H1 (cell line): ENCODE results near the gene TAS2R38. TPM values are rescaled to one million over a fixed set of nuclear protein-coding genes. Genes with fewer than 3 reads are reported as not detected.

ENCODE experiments used
- CTCF ChIA-PET: fragments of 300-600 bp; sonication (Branson Sonifier 250); formaldehyde crosslinking; loops from one replicate; lab custom pipeline; 2021; ENCODE audit not compliant: partially characterized antibody; lab: Charles Lee
- POLR2A ChIA-PET: fragments of 300-600 bp; sonication (Branson Sonifier 250); formaldehyde crosslinking; loops from one replicate; lab custom pipeline; 2021; ENCODE audit warnings: inconsistent platforms; ENCODE audit not compliant: partially characterized antibody; lab: Charles Lee
- DNase-seq, 2 experiments: peaks; one replicate each; pipeline versions ENCODE4 v3.0.0 to v3.0.0-alpha.2; 2010 to 2022; ENCODE audit warnings: low spot score in 2 of 2, low read depth in 1 of 2, mixed read lengths in 1 of 2
- FAIRE-seq: peaks from 2 replicates; lab custom pipeline; 2011; peaks lifted over from hg19 to GRCh38; lab: Jason Lieb, UNC
- H2AFZ ChIP-seq: 2 replicates; pipeline ENCODE4 v1.8.1; 2012; ENCODE audit warnings: low read length, inconsistent platforms
- H2AK5ac ChIP-seq: 2 replicates; pipeline ENCODE4 v1.6.1; 2013; ENCODE audit warnings: low read depth, low read length
- H2BK120ac ChIP-seq: replicated peaks from 2 replicates; pipeline ENCODE3; 2013; ENCODE audit warnings: low read depth, low read length, inconsistent platforms
- H2BK12ac ChIP-seq: 2 replicates; pipeline ENCODE4 v1.6.1; 2013; ENCODE audit warnings: low read depth, low read length
- H2BK15ac ChIP-seq: 2 replicates; pipeline ENCODE4 v1.6.1; 2013; ENCODE audit warnings: low read length
- H2BK20ac ChIP-seq: 2 replicates; pipeline ENCODE4 v1.6.1; 2013; ENCODE audit warnings: low read length
- H2BK5ac ChIP-seq: 2 replicates; pipeline ENCODE4 v1.6.1; 2013; ENCODE audit warnings: low read depth, low read length
- H3K14ac ChIP-seq: 2 replicates; pipeline ENCODE4 v1.6.1; 2013; ENCODE audit warnings: inconsistent platforms; ENCODE audit not compliant: insufficient read length
- H3K18ac ChIP-seq: 2 replicates; pipeline ENCODE4 v1.6.1; 2013; ENCODE audit warnings: low read length; ENCODE audit errors: extremely low read depth
- H3K23ac ChIP-seq: 2 replicates; pipeline ENCODE4 v1.6.1; 2013; ENCODE audit warnings: inconsistent platforms; ENCODE audit not compliant: insufficient read length
- H3K23me2 ChIP-seq: 2 replicates; pipeline ENCODE4 v1.6.1; 2013; ENCODE audit warnings: low read depth, low read length
- H3K27ac ChIP-seq: 2 replicates; pipeline ENCODE4 v1.6.1; 2011; ENCODE audit warnings: low read depth, low read length, inconsistent platforms
- H3K27me3 ChIP-seq, 4 experiments: replicated peaks in 1 of 4; 1 replicate in 1 of 4; 2 replicates in 3 of 4; pipeline versions ENCODE4 v1.6.1 to v1.8.1; 2011 to 2013; ENCODE audit warnings: low read length in 3 of 4, mild to moderate bottlenecking in 3 of 4, inconsistent platforms in 2 of 4, mixed read lengths in 2 of 4, moderate library complexity in 1 of 4; ENCODE audit not compliant: control insufficient read depth in 3 of 4, insufficient read depth in 3 of 4; ENCODE audit errors: extremely low read depth in 1 of 4
- H3K36me3 ChIP-seq, 4 experiments: 2 replicates each; pipeline versions ENCODE4 v1.6.1 to v1.8.1; 2011 to 2013; ENCODE audit warnings: mild to moderate bottlenecking in 4 of 4, low read length in 3 of 4, moderate library complexity in 2 of 4, control low read depth in 1 of 4, inconsistent platforms in 1 of 4; ENCODE audit not compliant: insufficient read depth in 4 of 4, control insufficient read depth in 2 of 4
- H3K4ac ChIP-seq: replicated peaks from 2 replicates; pipeline ENCODE3; 2013; ENCODE audit warnings: low read length, low read depth, mixed read lengths, inconsistent platforms; ENCODE audit not compliant: insufficient read length
- H3K4me1 ChIP-seq, 4 experiments: replicated peaks in 1 of 4; 1 replicate in 1 of 4; 2 replicates in 3 of 4; pipeline versions ENCODE4 v1.6.1 to v1.8.1; 2011 to 2013; ENCODE audit warnings: low read length in 3 of 4, inconsistent platforms in 2 of 4, mixed read lengths in 1 of 4; ENCODE audit not compliant: insufficient read depth in 4 of 4, control insufficient read depth in 3 of 4
- H3K4me2 ChIP-seq, 2 experiments: 2 replicates each; pipeline versions ENCODE4 v1.6.1 to v1.8.1; 2011 to 2013; ENCODE audit warnings: low read depth in 2 of 2, low read length in 2 of 2, control low read depth in 1 of 2, inconsistent platforms in 1 of 2, mild to moderate bottlenecking in 1 of 2; ENCODE audit not compliant: insufficient read depth in 1 of 2
- H3K4me3 ChIP-seq, 4 experiments: fragments of 200-600, 300-600 bp in 1 of 4; sonication (generic), shearing (Covaris generic), sonication (Bioruptor Twin) in 1 of 4; 2 replicates each; pipeline versions ENCODE4 v1.5.1 to v1.8.1; 2011 to 2016; ENCODE audit warnings: low read length in 4 of 4, low read depth in 3 of 4, control low read depth in 2 of 4, inconsistent platforms in 2 of 4, mild to moderate bottlenecking in 2 of 4, mixed read lengths in 1 of 4, moderate library complexity in 1 of 4; ENCODE audit not compliant: insufficient read depth in 2 of 4; ENCODE audit errors: extremely low read depth in 1 of 4
- H3K56ac ChIP-seq: replicated peaks from 2 replicates; pipeline ENCODE3; 2013; ENCODE audit warnings: low read depth, mild to moderate bottlenecking, mixed read lengths, low read length, inconsistent platforms; ENCODE audit not compliant: insufficient read length
- H3K79me1 ChIP-seq: 2 replicates; pipeline ENCODE4 v1.6.1; 2013; ENCODE audit warnings: low read depth, low read length, control low read depth
- H3K79me2 ChIP-seq, 2 experiments: 2 replicates each; pipeline versions ENCODE4 v1.6.1 to v1.8.1; 2012 to 2013; ENCODE audit warnings: low read length in 2 of 2, mild to moderate bottlenecking in 2 of 2, inconsistent platforms in 1 of 2; ENCODE audit not compliant: insufficient read depth in 2 of 2, control insufficient read depth in 1 of 2
- H3K9ac ChIP-seq, 4 experiments: replicated peaks in 1 of 4; 1 replicate in 1 of 4; 2 replicates in 3 of 4; pipeline versions ENCODE4 v1.6.1 to v1.8.1; 2011 to 2013; ENCODE audit warnings: low read depth in 3 of 4, low read length in 3 of 4, control low read depth in 2 of 4, mild to moderate bottlenecking in 2 of 4, moderate library complexity in 2 of 4, inconsistent platforms in 1 of 4; ENCODE audit errors: extremely low read depth in 1 of 4
- H3K9me3 ChIP-seq, 2 experiments: 2 replicates each; pipeline versions ENCODE4 v1.6.1 to v1.8.1; 2012 to 2013; ENCODE audit warnings: mild to moderate bottlenecking in 2 of 2, moderate library complexity in 2 of 2, control low read depth in 1 of 2, inconsistent platforms in 1 of 2, low read depth in 1 of 2, low read length in 1 of 2, mixed read lengths in 1 of 2; ENCODE audit not compliant: insufficient read depth in 2 of 2
- H4K20me1 ChIP-seq, 2 experiments: replicated peaks in 1 of 2; 2 replicates each; pipeline versions ENCODE3 to v1.8.1; 2011 to 2013; ENCODE audit warnings: inconsistent platforms in 2 of 2, low read length in 2 of 2, mild to moderate bottlenecking in 1 of 2; ENCODE audit not compliant: insufficient read depth in 2 of 2, control insufficient read depth in 1 of 2
- H4K5ac ChIP-seq: 2 replicates; pipeline ENCODE4 v1.6.1; 2013; ENCODE audit warnings: low read length, low read depth, mixed read lengths, inconsistent platforms; ENCODE audit not compliant: insufficient read length
- H4K8ac ChIP-seq: 2 replicates; pipeline ENCODE4 v1.8.0; 2013; ENCODE audit warnings: mild to moderate bottlenecking, moderate library complexity, low read length, inconsistent platforms; ENCODE audit not compliant: insufficient read depth; ENCODE audit errors: extremely low read depth
- H4K91ac ChIP-seq: replicated peaks from 2 replicates; pipeline ENCODE3; 2013; ENCODE audit warnings: low read length, mixed read lengths, inconsistent platforms; ENCODE audit not compliant: insufficient read length
- BRCA1 ChIP-seq: IDR thresholded peaks from 2 replicates; pipeline ENCODE4 v1.6.1; 2012; ENCODE audit warnings: low read depth, low read length, improper control_type of control experiment
- CBX8 ChIP-seq: fragments of 300-800, 300-1000 bp; sonication (generic); IDR thresholded peaks from 2 replicates; pipeline ENCODE4 v1.7.1; 2016; ENCODE audit warnings: low read depth, low read length, borderline replicate concordance
- CHD1 ChIP-seq: IDR thresholded peaks from 2 replicates; pipeline ENCODE4 v1.6.1; 2012; ENCODE audit warnings: low read depth, low read length, improper control_type of control experiment
- CHD2 ChIP-seq: IDR thresholded peaks from 2 replicates; pipeline ENCODE4 v1.6.1; 2012; ENCODE audit warnings: low read length, improper control_type of control experiment
- FOSL1 ChIP-seq: IDR thresholded peaks from 2 replicates; pipeline ENCODE4 v1.6.1; 2011; ENCODE audit warnings: mild to moderate bottlenecking, low read depth, low read length, moderate library complexity; ENCODE audit not compliant: insufficient read depth
- GTF2F1 ChIP-seq: IDR thresholded peaks from 2 replicates; pipeline ENCODE4 v1.6.1; 2012; ENCODE audit warnings: low read depth, low read length, improper control_type of control experiment, borderline replicate concordance
- HDAC2 ChIP-seq, 2 experiments: fragments of 300-600 bp in 1 of 2; sonication (generic) in 1 of 2; IDR thresholded peaks; 2 replicates each; pipeline ENCODE4 v1.6.1; 2011 to 2012; ENCODE audit warnings: low read depth in 2 of 2, low read length in 2 of 2, mild to moderate bottlenecking in 2 of 2, moderate library complexity in 2 of 2, borderline replicate concordance in 1 of 2, inconsistent platforms in 1 of 2
- KDM1A ChIP-seq: fragments of 200-600, 300-600 bp; sonication (generic); IDR thresholded peaks from 2 replicates; pipeline ENCODE4 v1.7.1; 2016; ENCODE audit warnings: mild to moderate bottlenecking, low read length, borderline replicate concordance
- SP4 ChIP-seq: IDR thresholded peaks from 2 replicates; pipeline ENCODE4 v1.6.1; 2012; ENCODE audit warnings: low read length, inconsistent platforms
- TEAD4 ChIP-seq: IDR thresholded peaks from 2 replicates; pipeline ENCODE4 v1.6.1; 2012; ENCODE audit warnings: low read depth, low read length, inconsistent platforms, mixed read lengths
- ZNF274 ChIP-seq: IDR thresholded peaks from 2 replicates; pipeline ENCODE4 v1.7.0; 2012; ENCODE audit warnings: low read length, borderline replicate concordance; ENCODE audit errors: extremely low read depth
- WGBS, 2 experiments: shearing (Covaris generic) in 1 of 2; methylation state at CpG; one replicate each; pipeline versions ENCODE4 v1.1.6 to v1.1.7; 2013 to 2015; ENCODE audit warnings: low lambda C conversion rate in 2 of 2, mixed read lengths in 2 of 2, inconsistent platforms in 1 of 2, low coverage in 1 of 2, missing lambda C conversion rate in 1 of 2; ENCODE audit not compliant: insufficient replicate concordance in 2 of 2, insufficient coverage in 1 of 2, insufficient read length in 1 of 2; ENCODE audit errors: extremely low coverage in 1 of 2, missing lambda C conversion rate in 1 of 2; 5-methylcytosine and 5-hydroxymethylcytosine counted together
- polyA plus RNA-seq, 7 experiments: library from polyadenylated mRNA; depleted of rRNA in 3 of 7; stranded (reverse) in 5 of 7; unstranded in 2 of 7; fragments of >200 nt in 5 of 7; fragments of 200-250 nt in 2 of 7; gene quantifications; 1 replicate in 5 of 7; 2 replicates in 1 of 7; 4 replicates in 1 of 7; pipeline versions ENCODE4 v1.2.1 to v1.2.3, GENCODE V29; 2011 to 2013; ENCODE audit warnings: missing spikeins in 2 of 7, mixed read lengths in 2 of 7
- total RNA-seq: library from RNA; stranded (reverse); fragmentation: NEBNext Ultra II Directional; extraction: Animal tissue kit (Norgen Biotek cat#: 25700); gene quantifications from 2 replicates; pipeline ENCODE4 v1.2.1, GENCODE V29; 2021
- TF ChIP-seq, protein P1 (sequence below): IDR thresholded peaks from 2 replicates; pipeline ENCODE4 v1.6.1; 2011; ENCODE audit warnings: low read depth, mild to moderate bottlenecking, low read length; ENCODE audit not compliant: insufficient read depth
- TF ChIP-seq, protein P2 (sequence below): IDR thresholded peaks from 2 replicates; pipeline ENCODE4 v1.6.1; 2011; ENCODE audit warnings: low read length, improper control_type of control experiment

Gene TAS2R38
- total and polyA plus RNA-seq, 2 of the 8 experiments (the other 6 are each of a cell fraction or from before 2014, with no cell fraction given): 0.11 TPM; not detected in 1

DNA sequence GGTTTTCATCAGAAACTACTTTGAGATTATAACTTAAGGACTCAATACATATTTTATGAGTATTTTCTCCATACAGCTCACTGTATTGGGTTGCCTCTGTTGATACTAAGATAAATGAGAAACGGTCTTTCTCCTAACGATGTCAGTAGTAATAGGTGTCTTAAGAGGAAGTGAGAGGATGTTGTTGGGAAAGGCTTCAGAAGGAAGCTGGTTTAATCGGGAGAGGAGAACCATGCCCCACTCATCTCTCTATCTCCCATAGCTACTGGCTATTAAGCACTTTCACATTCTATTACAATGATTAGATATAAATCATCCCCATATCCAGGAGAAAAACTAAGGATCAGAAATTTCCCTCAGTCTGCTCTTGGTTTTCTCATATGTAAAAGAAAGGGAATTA, 28.8 kb downstream of the TAS2R38 start:
- Histone ChIP-seq H2BK12ac (no peak overlapping the region), H3K36me3 (no peaks in the 10 kb centered on the region), H3K23me2 (no peaks in the 10 kb centered on the region), H2BK5ac (no peak overlapping the region), H3K27ac (no peak overlapping the region), H3K56ac (no peak overlapping the region), H3K4me2 (no peak overlapping the region), H2BK20ac (no peak overlapping the region), H3K9me3 (no peaks in the 10 kb centered on the region), H2BK120ac (no peak overlapping the region), H3K14ac (no peak overlapping the region), H3K4me3 (no peak overlapping the region), H3K79me2 (no peaks in the 10 kb centered on the region), H3K18ac (no peak overlapping the region), H4K91ac (no peak overlapping the region), H3K9ac (no peak overlapping the region), H2AK5ac (no peak overlapping the region), H2AFZ (no peak overlapping the region), H3K4me1 (no peaks in the 10 kb centered on the region), H3K27me3 (no peaks in the 10 kb centered on the region), H4K5ac (no peak overlapping the region), H3K79me1 (no peaks in the 10 kb centered on the region), H3K4ac (no peak overlapping the region), H4K20me1 (no peaks in the 10 kb centered on the region), H3K23ac (no peak overlapping the region), H4K8ac (no peak overlapping the region), H2BK15ac (no peak overlapping the region)
- ChIA-PET CTCF (interaction anchor here (1.1 to 1.5 kb wide), 3 partner anchors 14 to 209 kb away, joined by 3 read pairs; no protein-coding TSS in a partner anchor), POLR2A (no interaction called here)
- DNase-seq (no peak), FAIRE-seq (no peak)
- 88% methylated on average over 3 of the region's 3 CpGs; no CpG with 5 or more reads in 1 of the 2 experiments for WGBS, 2 experiments
- TF ChIP-seq CBX8: no peak
- no peak for TF ChIP-seq GTF2F1
- no peak for TF ChIP-seq BRCA1
- TF ChIP-seq KDM1A: no peak
- no peak for TF ChIP-seq SP4
- TF ChIP-seq, protein P1, sequence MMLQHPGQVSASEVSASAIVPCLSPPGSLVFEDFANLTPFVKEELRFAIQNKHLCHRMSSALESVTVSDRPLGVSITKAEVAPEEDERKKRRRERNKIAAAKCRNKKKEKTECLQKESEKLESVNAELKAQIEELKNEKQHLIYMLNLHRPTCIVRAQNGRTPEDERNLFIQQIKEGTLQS: no peak
- TF ChIP-seq ZNF274: no peak
- TF ChIP-seq HDAC2 (IDR thresholded peaks at IDR 0.05; ENCODE audit: borderline replicate concordance in 1 of 2, low read depth in 2 of 2, low read length in 2 of 2): no peak
- no peak for TF ChIP-seq TEAD4
- no peak for TF ChIP-seq CHD1
- TF ChIP-seq, protein P2, sequence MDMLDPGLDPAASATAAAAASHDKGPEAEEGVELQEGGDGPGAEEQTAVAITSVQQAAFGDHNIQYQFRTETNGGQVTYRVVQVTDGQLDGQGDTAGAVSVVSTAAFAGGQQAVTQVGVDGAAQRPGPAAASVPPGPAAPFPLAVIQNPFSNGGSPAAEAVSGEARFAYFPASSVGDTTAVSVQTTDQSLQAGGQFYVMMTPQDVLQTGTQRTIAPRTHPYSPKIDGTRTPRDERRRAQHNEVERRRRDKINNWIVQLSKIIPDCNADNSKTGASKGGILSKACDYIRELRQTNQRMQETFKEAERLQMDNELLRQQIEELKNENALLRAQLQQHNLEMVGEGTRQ: no peak
- TF ChIP-seq CHD2: no peak
- no peak for TF ChIP-seq FOSL1
